T-helper 9 cell (primary cell): ENCODE results near the gene KLLN.
A peak's percentile ranks its signal among the peaks of the same experiment; 100 is the strongest.
"Not testable (repeated sequence)": the region's sequence is repeated elsewhere in the genome, so short reads cannot be mapped to it uniquely, and the experiment has no call there.

Experiments used
- DNase-seq: peaks from one replicate; pipeline ENCODE4 v3.0.0-alpha.2; 2020
- total RNA-seq, 2 donors: gene quantifications; one replicate each; lab custom pipeline; 2026; lab: John Stamatoyannopoulos, UW

The KLLN gene
- 0.91 to 1.7 reads per million in 2 donors for total RNA-seq

GRCh38 chr10:87863053-87863943 is at the start of gene KLLN, which contains the start of gene PTEN:
Gene KLLN, minus strand, starts transcription at chr10:87863533. Its CDS starts 1,046 bp downstream, at chr10:87862487.
Gene PTEN, plus strand, starts transcription at chr10:87863625. Its CDS starts 845 bp downstream, at chr10:87864470.
- peak; percentile 72 for DNase-seq

- not testable (repeated sequence) for DNase-seq
These were observed 40.1 kb upstream of the KLLN start for GRCh38 chr10:87903396-87903795.

GRCh38 chr10:87897957-87898356 is 34.6 kb upstream of the KLLN start:
- not testable (repeated sequence) for DNase-seq

GRCh38 chr10:87896216-87896615 is 32.9 kb upstream of the KLLN start:
- no peak for DNase-seq

- no peak for DNase-seq
These were observed 32.1 kb upstream of the KLLN start for GRCh38 chr10:87895430-87895829.

GRCh38 chr10:87887548-87888289 is 24.4 kb upstream of the KLLN start:
- DNase-seq = no peak

- no peak for DNase-seq
These were observed 23.8 kb upstream of the KLLN start for GRCh38 chr10:87887146-87887545.

GRCh38 chr10:87886635-87887034 is 23.3 kb upstream of the KLLN start:
- no peak for DNase-seq

- no peak for DNase-seq
These were observed 19.4 kb upstream of the KLLN start for GRCh38 chr10:87882555-87883294.

GRCh38 chr10:87881373-87882059 is 18.2 kb upstream of the KLLN start:
- DNase-seq = not testable (repeated sequence)

GRCh38 chr10:87880336-87880735 is 17.0 kb upstream of the KLLN start:
- no peak for DNase-seq

- no peak for DNase-seq
These were observed 15.5 kb upstream of the KLLN start for GRCh38 chr10:87878664-87879459.

GRCh38 chr10:87875929-87876571 is 12.7 kb upstream of the KLLN start:
- DNase-seq = no peak

GRCh38 chr10:87873656-87874055 is 10.3 kb upstream of the KLLN start:
- DNase-seq = no peak

- no peak for DNase-seq
These were observed 9.5 kb upstream of the KLLN start for GRCh38 chr10:87872828-87873227.

GRCh38 chr10:87869773-87870551 is 6.6 kb upstream of the KLLN start:
- DNase-seq = no peak

- not testable (repeated sequence) for DNase-seq
These were observed 5.8 kb upstream of the KLLN start for GRCh38 chr10:87869139-87869538.

- no peak for DNase-seq
These were observed 4.9 kb upstream of the KLLN start for GRCh38 chr10:87868277-87868676.

GRCh38 chr10:87867453-87867852 is 4.1 kb upstream of the KLLN start:
- DNase-seq = no peak

- DNase-seq = no peak
These were observed 3.2 kb upstream of the KLLN start for GRCh38 chr10:87866412-87866974.
